HG03571 (cell line): Measurements from ENCODE around the gene CROCC2.
"Not testable (repeated sequence)": the region's sequence is repeated elsewhere in the genome, so short reads cannot be mapped to it uniquely, and the experiment has no call there.

Source experiments
- ATAC-seq: cut with Tn5 transposase; IDR thresholded peaks from one replicate; pipeline ENCODE4 v1.9.1; 2021; ENCODE audit not compliant: unreplicated experiment

CROCC2 gene

GRCh38 chr2:240964704-240965295 is 58.7 kb downstream of the CROCC2 start:
- ATAC-seq, result no peak

- ATAC-seq, result no peak
These were observed 59.3 kb downstream of the CROCC2 start for GRCh38 chr2:240965296-240965904.

DNA sequence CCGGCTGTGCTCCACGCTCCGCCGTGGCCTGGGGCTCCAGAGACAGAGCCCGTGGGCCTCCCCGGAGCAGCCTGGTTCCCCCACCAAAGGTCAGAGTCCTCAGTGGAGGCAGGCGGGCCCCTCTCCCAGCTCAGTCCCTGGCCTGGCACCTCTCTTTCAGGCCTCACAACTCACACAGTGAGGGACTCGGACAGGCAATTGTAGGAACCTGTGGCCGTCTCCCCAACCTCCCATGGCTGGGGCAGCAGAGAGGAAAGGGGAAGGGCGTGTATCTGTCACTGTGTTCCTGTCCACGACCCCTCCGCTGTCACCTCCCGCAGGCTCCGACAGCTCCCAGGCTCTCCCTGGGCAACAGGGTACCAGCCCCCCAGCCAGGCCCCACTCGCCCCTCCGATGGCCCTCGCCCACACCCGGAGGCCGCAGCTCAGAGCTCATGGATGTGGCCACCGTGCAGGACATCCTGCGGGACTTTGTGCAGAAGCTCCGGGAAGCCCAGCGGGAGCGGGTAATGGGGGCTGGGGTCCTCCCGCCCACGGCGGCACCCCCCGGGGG is 59.8 kb downstream of the CROCC2 start:
- no peak for ATAC-seq

DNA sequence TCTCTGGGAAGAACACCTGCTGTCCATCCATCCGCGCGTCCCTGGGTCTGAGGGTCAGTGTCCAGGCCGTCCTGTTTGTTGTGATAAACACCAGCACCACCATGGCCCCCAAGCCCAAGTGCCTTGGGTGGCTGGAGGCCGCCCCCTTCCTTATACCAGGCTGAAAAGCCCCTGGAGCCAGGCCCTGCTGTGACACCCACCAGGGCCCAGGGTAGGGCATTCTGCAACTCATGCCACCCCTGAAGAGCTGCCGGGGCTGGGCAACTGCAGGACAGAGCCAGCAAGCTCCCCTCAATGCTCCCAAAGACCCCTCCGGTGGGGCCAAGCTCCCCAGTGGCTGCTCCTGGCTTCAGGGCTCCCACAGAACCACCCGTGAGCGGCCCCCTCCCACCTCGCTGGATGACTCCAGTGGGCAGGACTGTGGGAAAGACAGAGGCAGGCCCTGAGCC is 60.3 kb downstream of the CROCC2 start:
- no peak for ATAC-seq

DNA sequence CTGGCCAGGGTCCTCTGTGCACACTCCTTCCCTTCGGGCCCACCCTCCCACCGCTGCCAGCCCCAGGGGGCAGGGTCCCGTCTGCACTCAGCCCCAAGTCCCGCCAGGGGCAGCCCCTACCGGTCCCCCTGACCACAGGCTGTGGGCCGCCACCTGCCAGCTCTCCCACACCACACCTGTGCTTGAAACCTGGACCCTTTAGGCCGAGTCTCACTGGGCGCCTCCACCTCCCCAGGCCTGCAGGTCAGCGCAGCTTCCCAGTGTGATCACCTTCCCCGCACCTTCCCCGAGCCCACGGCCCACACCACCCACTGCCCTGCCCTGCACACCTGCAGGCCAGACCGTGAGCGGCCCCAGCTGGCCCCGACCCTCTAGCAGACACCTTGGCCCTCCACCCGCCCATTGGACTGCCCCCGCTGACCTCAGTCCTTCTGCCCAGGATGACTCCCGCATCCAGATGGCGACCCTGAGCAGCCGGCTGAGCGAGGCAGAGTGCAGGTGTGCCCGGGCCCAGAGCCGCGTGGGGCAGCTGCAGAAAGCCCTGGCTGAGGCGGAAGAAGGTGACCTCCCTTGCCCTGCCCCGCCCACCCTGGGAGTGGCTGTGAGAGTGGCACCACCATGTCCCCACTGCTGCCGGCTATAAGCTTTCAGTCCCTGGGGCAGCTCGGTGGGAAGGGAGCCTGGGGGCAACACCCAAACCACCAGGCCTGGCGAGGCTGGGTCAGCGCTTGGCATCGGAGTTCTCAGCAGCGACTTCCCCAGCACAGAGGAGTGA is 61.0 kb downstream of the CROCC2 start:
- ATAC-seq, result no peak

- ATAC-seq, result no peak
These were observed 61.8 kb downstream of the CROCC2 start for GRCh38 chr2:240967681-240968621.

- ATAC-seq, result no peak
These were observed 62.8 kb downstream of the CROCC2 start for GRCh38 chr2:240968731-240969624.

- ATAC-seq, result no peak
These were observed 64.0 kb downstream of the CROCC2 start for GRCh38 chr2:240970104-240970503.

- ATAC-seq, result no peak
These were observed 64.7 kb downstream of the CROCC2 start for GRCh38 chr2:240970816-240971215.

DNA sequence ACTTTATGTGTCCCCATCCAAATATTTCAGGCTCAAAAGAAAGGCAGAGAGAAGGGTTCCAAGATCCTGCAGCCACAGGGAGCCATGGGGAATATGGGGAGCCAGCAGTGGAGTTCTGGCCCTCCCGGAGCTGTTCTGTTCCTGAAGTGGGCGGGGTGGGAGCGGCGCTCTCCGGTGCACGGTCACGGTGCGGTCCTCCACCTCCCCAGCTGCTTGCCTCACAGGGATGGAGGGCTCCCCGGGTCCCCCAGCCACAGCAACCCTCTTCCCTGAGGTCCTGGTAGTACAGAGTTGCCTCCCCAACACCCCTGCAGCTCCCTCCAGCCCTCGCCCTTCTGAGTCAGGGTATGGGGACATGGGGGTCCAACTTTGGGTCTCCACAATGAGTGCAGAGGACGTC is 66.1 kb downstream of the CROCC2 start:
- ATAC-seq, result no peak

DNA sequence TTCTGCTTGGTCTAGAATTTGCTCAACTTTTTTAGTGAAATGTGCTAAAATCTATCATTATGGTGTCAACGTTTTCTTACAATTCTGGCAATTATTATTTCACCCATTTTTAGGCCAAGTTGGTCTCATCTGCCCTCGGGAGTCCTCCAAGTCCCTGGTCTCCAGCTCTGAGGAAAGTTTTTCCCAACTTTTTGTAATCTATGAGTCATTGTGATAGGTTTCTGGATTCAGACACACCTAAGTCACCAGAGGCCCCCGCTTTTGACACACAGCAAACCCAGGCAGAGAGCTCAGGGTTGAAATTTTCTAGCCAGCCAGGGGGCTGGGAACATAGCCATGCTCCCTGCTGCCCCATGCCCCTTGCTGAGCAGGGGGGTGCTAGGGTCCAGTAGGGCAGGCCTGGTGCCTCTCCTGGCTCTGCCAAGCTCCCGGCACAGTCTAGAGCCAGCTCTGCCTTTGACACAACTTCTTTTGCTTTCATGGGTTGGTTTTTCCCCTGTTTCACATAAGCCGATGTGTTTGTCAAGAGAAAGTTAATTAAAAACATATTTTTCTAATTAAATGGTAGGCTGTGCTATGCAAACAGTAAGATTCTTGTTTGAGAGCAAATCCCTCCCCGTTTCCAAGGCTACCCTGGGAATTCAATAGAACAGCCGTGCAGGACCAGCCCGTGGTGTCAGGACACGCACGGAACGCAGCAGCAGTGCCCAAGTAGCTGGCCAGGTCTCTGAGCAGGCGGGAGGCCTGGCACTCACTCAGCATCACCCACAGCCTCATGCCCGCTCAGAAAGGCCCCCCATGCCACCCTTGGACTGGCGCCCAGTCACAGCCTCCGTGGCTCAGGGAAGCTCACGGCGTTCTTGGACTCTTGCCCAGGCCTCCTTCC is 66.7 kb downstream of the CROCC2 start:
- ATAC-seq, result no peak

- ATAC-seq, result no peak
These were observed 68.8 kb downstream of the CROCC2 start for GRCh38 chr2:240974771-240975572.

DNA sequence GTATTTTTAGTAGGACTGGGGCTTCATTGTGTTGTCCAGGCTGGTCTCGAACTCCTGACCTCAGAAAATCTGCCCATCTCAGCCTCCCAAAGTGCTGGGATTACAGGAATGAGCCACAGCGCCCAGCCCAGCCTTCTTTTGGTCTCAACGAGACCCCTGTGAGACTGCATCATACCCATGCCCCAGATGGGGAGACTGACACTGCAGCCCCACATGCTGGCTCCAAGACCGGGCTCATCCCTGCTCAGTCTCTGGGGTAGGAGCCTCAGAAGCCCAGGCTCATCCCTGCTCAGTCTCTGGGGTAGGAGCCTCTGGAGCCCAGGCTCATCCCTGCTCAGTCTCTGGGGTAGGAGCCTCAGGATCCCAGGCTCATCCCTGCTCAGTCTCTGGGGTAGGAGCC is 69.8 kb downstream of the CROCC2 start:
- ATAC-seq, result not testable (repeated sequence)

DNA sequence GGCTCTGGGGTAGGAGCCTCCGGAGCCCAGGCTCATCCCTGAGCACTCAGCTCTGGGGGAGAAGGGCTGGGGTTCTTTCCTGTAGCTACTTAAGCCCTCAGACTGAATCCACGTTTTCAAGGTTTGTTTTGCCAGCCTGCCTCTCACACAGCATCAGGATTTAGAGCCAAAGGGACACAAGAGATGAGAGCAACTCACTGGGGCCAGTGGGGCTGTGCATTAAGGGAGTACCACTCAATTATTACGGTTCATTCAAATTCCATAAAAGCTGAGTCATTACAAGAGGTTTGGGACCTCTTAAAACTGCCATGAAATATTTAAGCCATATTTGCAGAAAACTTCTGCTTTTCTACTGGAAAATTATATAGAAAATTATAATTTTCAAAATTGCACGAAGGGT is 75.1 kb downstream of the CROCC2 start:
- no peak for ATAC-seq

- ATAC-seq, result no peak
These were observed 76.0 kb downstream of the CROCC2 start for GRCh38 chr2:240981871-240982800.

- ATAC-seq, result no peak
These were observed 76.7 kb downstream of the CROCC2 start for GRCh38 chr2:240982821-240983281.
